ENCODE results near the gene TAF6L.

DNA sequence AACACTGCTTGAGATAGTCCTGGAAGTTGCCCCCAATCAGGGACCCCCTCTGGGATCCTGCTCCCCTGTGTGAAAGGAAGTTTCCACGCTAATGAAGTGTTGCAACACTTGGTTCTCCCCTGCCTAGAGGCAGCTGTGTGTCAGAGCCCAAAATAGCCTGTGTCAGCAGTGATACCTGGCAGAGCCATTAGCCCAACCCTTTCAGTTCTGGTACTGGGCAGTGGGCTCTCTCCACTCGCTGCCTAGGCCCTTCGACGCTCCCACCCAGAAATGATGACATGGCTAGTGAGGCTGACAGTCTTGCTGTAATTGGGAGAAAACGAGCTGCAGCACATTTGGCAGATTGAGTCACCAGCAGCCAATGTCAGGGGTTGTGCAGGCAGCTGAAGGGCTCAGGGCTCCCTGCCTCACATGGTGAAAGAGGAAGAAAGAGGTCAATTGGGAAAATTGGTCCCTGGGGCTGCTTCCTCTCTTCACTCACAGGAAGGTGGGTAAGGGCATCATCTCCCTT is 35.5 kb downstream of the TAF6L start:
- TF ChIP-seq, protein P1, sequence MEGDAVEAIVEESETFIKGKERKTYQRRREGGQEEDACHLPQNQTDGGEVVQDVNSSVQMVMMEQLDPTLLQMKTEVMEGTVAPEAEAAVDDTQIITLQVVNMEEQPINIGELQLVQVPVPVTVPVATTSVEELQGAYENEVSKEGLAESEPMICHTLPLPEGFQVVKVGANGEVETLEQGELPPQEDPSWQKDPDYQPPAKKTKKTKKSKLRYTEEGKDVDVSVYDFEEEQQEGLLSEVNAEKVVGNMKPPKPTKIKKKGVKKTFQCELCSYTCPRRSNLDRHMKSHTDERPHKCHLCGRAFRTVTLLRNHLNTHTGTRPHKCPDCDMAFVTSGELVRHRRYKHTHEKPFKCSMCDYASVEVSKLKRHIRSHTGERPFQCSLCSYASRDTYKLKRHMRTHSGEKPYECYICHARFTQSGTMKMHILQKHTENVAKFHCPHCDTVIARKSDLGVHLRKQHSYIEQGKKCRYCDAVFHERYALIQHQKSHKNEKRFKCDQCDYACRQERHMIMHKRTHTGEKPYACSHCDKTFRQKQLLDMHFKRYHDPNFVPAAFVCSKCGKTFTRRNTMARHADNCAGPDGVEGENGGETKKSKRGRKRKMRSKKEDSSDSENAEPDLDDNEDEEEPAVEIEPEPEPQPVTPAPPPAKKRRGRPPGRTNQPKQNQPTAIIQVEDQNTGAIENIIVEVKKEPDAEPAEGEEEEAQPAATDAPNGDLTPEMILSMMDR (IDR thresholded peaks at IDR 0.05), result no peak
- no peak for TF ChIP-seq EZH2 (IDR thresholded peaks at IDR 0.05)
